GM12892 (cell line): ENCODE measurements around the gene EXOSC5.

ENCODE experiments used
- POLR2AphosphoS5 ChIP-seq: IDR thresholded peaks from 2 replicates; pipeline ENCODE4 v1.6.1; 2011; ENCODE audit warnings: low read depth, low read length, control low read depth
- TAF1 ChIP-seq: IDR thresholded peaks from 2 replicates; pipeline ENCODE4 v1.6.1; 2011; ENCODE audit warnings: low read depth, mild to moderate bottlenecking, control low read depth, low read length, borderline replicate concordance

DNA sequence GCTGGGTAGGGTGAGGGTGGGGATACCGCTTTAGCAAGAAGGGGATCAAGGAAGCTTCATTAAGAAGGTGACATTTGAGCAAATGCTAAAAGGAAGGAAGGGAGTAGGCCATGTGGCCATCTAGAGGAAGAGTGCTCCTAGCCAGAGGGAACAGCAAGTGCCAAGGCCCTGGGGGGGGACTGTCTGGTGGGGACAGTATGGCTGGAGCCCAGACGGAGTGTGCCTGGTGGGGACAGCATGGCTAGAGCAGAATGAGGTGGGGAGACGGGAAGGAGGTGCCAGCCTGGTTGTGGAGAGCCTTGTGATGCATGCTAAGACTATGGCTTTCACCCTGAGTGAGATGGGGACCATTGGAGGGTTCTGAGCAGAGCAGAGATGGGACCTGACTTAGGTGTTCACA is 41.4 kb downstream of the EXOSC5 start:
- no peak for TF ChIP-seq POLR2AphosphoS5
- no peak for TF ChIP-seq TAF1
